Fibroblast of villous mesenchyme (primary cell): ENCODE results near the gene CACNA1H. TPM values are rescaled to one million over a fixed set of nuclear protein-coding genes. Genes with fewer than 3 reads are reported as not detected.

Source experiments
- DNase-seq: peaks from one replicate; pipeline ENCODE4 v3.0.0-alpha.2; 2010; ENCODE audit warnings: low read depth
- H3K4me3 ChIP-seq: 2 replicates; pipeline ENCODE4 v1.5.1; 2011; ENCODE audit warnings: low read depth, mild to moderate bottlenecking, low read length
- CTCF ChIP-seq: IDR thresholded peaks from 2 replicates; pipeline ENCODE4 v1.5.1; 2012; ENCODE audit warnings: low read depth, mild to moderate bottlenecking, low read length; ENCODE audit not compliant: insufficient read depth
- total RNA-seq: library from RNA; depleted of rRNA; stranded (reverse); fragments of >200 nt; gene quantifications from 2 replicates; pipeline ENCODE4 v1.2.3, GENCODE V29; 2012

The CACNA1H gene
- total RNA-seq, 1 donor, result 11.7 TPM

GRCh38 chr16:1216681-1217400 is 63.9 kb downstream of the CACNA1H start:
- H3K4me3 ChIP-seq, result no peak overlapping the region
- no peak for DNase-seq
- no peak for TF ChIP-seq CTCF

- no peak for TF ChIP-seq CTCF
Observed at GRCh38 chr16:1217526-1217925, 64.6 kb downstream of the CACNA1H start.

GRCh38 chr16:1218061-1218929 is 65.4 kb downstream of the CACNA1H start:
- no peak for DNase-seq
- no peak for TF ChIP-seq CTCF
- H3K4me3 ChIP-seq, result no peak overlapping the region

More at GRCh38 chr16:1217526-1217925, 64.6 kb downstream of the CACNA1H start:
- DNase-seq, result no peak
- H3K4me3 ChIP-seq, result no peak overlapping the region

- H3K4me3 ChIP-seq, result no peak overlapping the region
- no peak for DNase-seq
- no peak for TF ChIP-seq CTCF
Observed at GRCh38 chr16:1218930-1219611, 66.2 kb downstream of the CACNA1H start.

- no peak overlapping the region for H3K4me3 ChIP-seq
- no peak for DNase-seq
- no peak for TF ChIP-seq CTCF
Observed at GRCh38 chr16:1220098-1220728, 67.3 kb downstream of the CACNA1H start.

- no peak overlapping the region for H3K4me3 ChIP-seq
- DNase-seq, result no peak
- no peak for TF ChIP-seq CTCF
Observed at GRCh38 chr16:1220841-1221627, 68.1 kb downstream of the CACNA1H start.
